PFSK-1 (cell line): ENCODE results near the gene NOS1.

ENCODE experiments used
- POLR2AphosphoS5 ChIP-seq: IDR thresholded peaks from 2 replicates; pipeline ENCODE4 v1.6.1; 2012; ENCODE audit warnings: low read depth, mild to moderate bottlenecking, control low read depth, low read length, moderate library complexity
- REST ChIP-seq, 2 experiments: IDR thresholded peaks; 2 replicates each; pipeline versions ENCODE4 v1.6.1 to v1.8.0; 2011 to 2012; ENCODE audit warnings: low read depth in 2 of 2, low read length in 2 of 2, control low read depth in 1 of 2, inconsistent platforms in 1 of 2, mild to moderate bottlenecking in 1 of 2, moderate library complexity in 1 of 2; ENCODE audit not compliant: insufficient read depth in 1 of 2
- SIN3A ChIP-seq: IDR thresholded peaks from 2 replicates; pipeline ENCODE4 v1.6.1; 2012; ENCODE audit warnings: mild to moderate bottlenecking, low read length, moderate library complexity, borderline replicate concordance; ENCODE audit not compliant: insufficient read depth
- TAF1 ChIP-seq: IDR thresholded peaks from 2 replicates; pipeline ENCODE4 v1.6.1; 2012; ENCODE audit warnings: low read length, control low read depth, borderline replicate concordance; ENCODE audit not compliant: insufficient read depth

GRCh38 chr12:117262749-117263148 lies 98.7 kb downstream of the NOS1 start:
- TF ChIP-seq POLR2AphosphoS5 (no peak), TAF1 (no peak), SIN3A (no peak), REST (IDR thresholded peaks at IDR 0.05; ENCODE audit: insufficient read depth in 1 of 2, low read depth in 2 of 2, low read length in 2 of 2) (no peak)
